Measurements from ENCODE around the gene MISP3. TPM values are rescaled to one million over a fixed set of nuclear protein-coding genes. Genes with fewer than 3 reads are reported as not detected.

MISP3 gene
- total and polyA plus RNA-seq, 2 donors from 2014 or later = 8.7 to 32.0 TPM

- H3K9ac ChIP-seq (ENCODE audit: low read length in 3 of 3) = no peak overlapping the region
- no peaks in the 10 kb centered on the region for H3K27me3 ChIP-seq (ENCODE audit: control insufficient read depth, insufficient read depth, low read length)
- no peak overlapping the region for H3K27ac ChIP-seq (ENCODE audit: low read depth in 2 of 2, low read length in 2 of 2)
- DNase-seq (no peak), FAIRE-seq (no peak)
- H3K36me3 ChIP-seq (ENCODE audit: control insufficient read depth in 2 of 3, insufficient read depth in 3 of 3, low read length in 3 of 3) = no peaks in the 10 kb centered on the region
- H3K4me1 ChIP-seq (ENCODE audit: control insufficient read depth in 2 of 3, insufficient read depth in 2 of 3, low read depth in 1 of 3, low read length in 3 of 3) = peaks cover 0 to 18% (median 17%) of the 10 kb centered on the region in 3 donors
- H3K9me3 ChIP-seq (ENCODE audit: control insufficient read depth in 2 of 3, insufficient read depth in 1 of 3, low read length in 3 of 3) = no peaks in the 10 kb centered on the region
- no peak for TF ChIP-seq CTCF (IDR thresholded peaks at IDR 0.05; ENCODE audit: borderline replicate concordance, extremely low read depth, insufficient read depth)
- H3K4me3 ChIP-seq (ENCODE audit: low read length in 3 of 3) = no peak overlapping the region
- intact Hi-C loops (cut with DNase I) = no loop called here
These were observed 50.3 kb downstream of the MISP3 start for GRCh38 chr19:14122924-14123323.

Other genes with a start within 250 kb of the MISP3 start
- 0.35 TPM for gene NANOS3, start 195.7 kb upstream of the MISP3 start, total RNA-seq
- not detected for gene NANOS3, start 195.7 kb upstream of the MISP3 start, polyA plus RNA-seq (ENCODE audit: insufficient read depth, low read depth, low replicate concordance)
- gene BRME1, start 166.7 kb upstream of the MISP3 start, total RNA-seq = 1.8 TPM
- gene BRME1, start 166.7 kb upstream of the MISP3 start, polyA plus RNA-seq (ENCODE audit: insufficient read depth, low read depth, low replicate concordance) = 1.5 TPM
- 36.9 TPM for gene CC2D1A, start 166.6 kb upstream of the MISP3 start, total RNA-seq
- gene CC2D1A, start 166.6 kb upstream of the MISP3 start, polyA plus RNA-seq (ENCODE audit: insufficient read depth, low read depth, low replicate concordance) = 28.8 TPM
- 3.0 TPM for gene PODNL1, start 134.4 kb upstream of the MISP3 start, total RNA-seq
- not detected for gene PODNL1, start 134.4 kb upstream of the MISP3 start, polyA plus RNA-seq (ENCODE audit: insufficient read depth, low read depth, low replicate concordance)
- gene DCAF15, start 120.3 kb upstream of the MISP3 start, total RNA-seq = 35.5 TPM
- gene DCAF15, start 120.3 kb upstream of the MISP3 start, polyA plus RNA-seq (ENCODE audit: insufficient read depth, low read depth, low replicate concordance) = 21.9 TPM
- 17.9 TPM for gene RFX1, start 66.5 kb upstream of the MISP3 start, total RNA-seq
- 5.2 TPM for gene RFX1, start 66.5 kb upstream of the MISP3 start, polyA plus RNA-seq (ENCODE audit: insufficient read depth, low read depth, low replicate concordance)
- not detected for gene RLN3, start 44.6 kb upstream of the MISP3 start, total RNA-seq
- gene RLN3, start 44.6 kb upstream of the MISP3 start, polyA plus RNA-seq (ENCODE audit: insufficient read depth, low read depth, low replicate concordance) = not detected
- 14.1 TPM for gene IL27RA, start 41.0 kb upstream of the MISP3 start, total RNA-seq
- gene IL27RA, start 41.0 kb upstream of the MISP3 start, polyA plus RNA-seq (ENCODE audit: insufficient read depth, low read depth, low replicate concordance) = 3.1 TPM
- gene PALM3, start 10.7 kb upstream of the MISP3 start, total RNA-seq = 19.4 TPM
- gene PALM3, start 10.7 kb upstream of the MISP3 start, polyA plus RNA-seq (ENCODE audit: insufficient read depth, low read depth, low replicate concordance) = 45.8 TPM
- not detected for gene C19orf67, start 13.0 kb downstream of the MISP3 start, total RNA-seq
- not detected for gene C19orf67, start 13.0 kb downstream of the MISP3 start, polyA plus RNA-seq (ENCODE audit: insufficient read depth, low read depth, low replicate concordance)
- 28.3 TPM for gene SAMD1, start 18.0 kb downstream of the MISP3 start, total RNA-seq
- gene SAMD1, start 18.0 kb downstream of the MISP3 start, polyA plus RNA-seq (ENCODE audit: insufficient read depth, low read depth, low replicate concordance) = 23.3 TPM
- 92.3 TPM for gene PRKACA, start 45.0 kb downstream of the MISP3 start, total RNA-seq
- 51.4 TPM for gene PRKACA, start 45.0 kb downstream of the MISP3 start, polyA plus RNA-seq (ENCODE audit: insufficient read depth, low read depth, low replicate concordance)
- 1.8 TPM for gene ASF1B, start 63.8 kb downstream of the MISP3 start, total RNA-seq
- 0.49 TPM for gene ASF1B, start 63.8 kb downstream of the MISP3 start, polyA plus RNA-seq (ENCODE audit: insufficient read depth, low read depth, low replicate concordance)
- gene ADGRL1, start 133.4 kb downstream of the MISP3 start, total RNA-seq = 30.2 TPM
- 6.3 TPM for gene ADGRL1, start 133.4 kb downstream of the MISP3 start, polyA plus RNA-seq (ENCODE audit: insufficient read depth, low read depth, low replicate concordance)

Measured in kidney (tissue), 14 donors.